Gastrocnemius medialis (tissue), 4 donors: ENCODE data around the gene HEXIM2.

ENCODE experiments used
- CTCF ChIP-seq, 5 experiments: fragments of 450-650 bp in 3 of 5; fragments of 200-600 bp in 2 of 5; sonication (generic) in 2 of 5; IDR thresholded peaks in 4 of 5; conservative IDR thresholded peaks in 1 of 5; 1 replicate in 4 of 5; 2 replicates in 1 of 5; pipeline ENCODE4 v1.5.1; 2016 to 2019; ENCODE audit warnings: antibody characterized with exemption in 5 of 5, mild to moderate bottlenecking in 3 of 5, moderate library complexity in 3 of 5
- POLR2A ChIP-seq, 2 donors: fragments of 450-650 bp; IDR thresholded peaks; one replicate each; pipeline ENCODE4 v1.6.1; 2017; ENCODE audit warnings: antibody characterized with exemption in 2 of 2, mild to moderate bottlenecking in 2 of 2, moderate library complexity in 2 of 2

GRCh38 chr17:45172232-45172540, 10.5 kb downstream of the HEXIM2 start:
- no peak for TF ChIP-seq CTCF (IDR thresholded peaks at IDR 0.05 in 4 of 5, conservative IDR thresholded peaks at IDR 0.05 in 1 of 5)
- TF ChIP-seq POLR2A (IDR thresholded peaks at IDR 0.05) = no peak
